ENCODE measurements around the gene IKZF2. TPM values are rescaled to one million over a fixed set of nuclear protein-coding genes. Genes with fewer than 3 reads are reported as not detected.

The IKZF2 gene
- total RNA-seq: 0.86 and 1.8 TPM in 2 replicates

DNA sequence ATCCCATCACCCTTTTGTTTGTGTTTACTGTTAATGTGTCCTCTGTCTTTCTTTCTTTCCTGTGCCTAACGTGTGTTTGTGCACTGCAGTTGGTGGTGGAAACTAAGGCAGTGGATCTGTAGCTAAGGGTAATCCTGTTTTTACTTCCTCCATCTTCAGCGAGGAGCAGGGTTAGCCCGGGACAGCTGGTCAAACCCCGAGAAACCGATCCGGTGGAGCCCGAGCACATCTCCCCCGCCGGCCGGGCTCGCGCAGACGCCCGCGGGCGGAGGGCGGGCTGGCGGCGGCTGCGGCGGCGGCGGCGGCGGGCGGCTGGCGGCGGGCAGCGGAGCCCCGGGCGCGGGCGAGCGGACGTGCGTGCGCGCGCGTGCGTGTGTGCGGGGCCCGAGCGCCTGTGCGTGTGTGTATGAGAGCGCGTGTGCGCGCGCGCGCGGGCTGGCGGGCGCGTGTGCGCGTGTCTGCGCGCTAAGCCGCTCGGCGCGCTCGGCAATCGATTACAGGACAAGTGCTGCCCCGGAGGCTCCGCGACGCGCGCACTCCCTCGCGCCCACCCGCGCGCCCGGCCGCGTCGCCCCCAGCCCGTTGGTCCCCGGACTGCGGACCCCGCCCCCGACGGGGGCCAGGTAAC is at the start of gene IKZF2:
Gene IKZF2, minus strand, starts transcription at position 176 of the 628 bp plus-strand sequence. CDS start 2,983 bp downstream, outside the sequence.
- TF ChIP-seq, protein P1, sequence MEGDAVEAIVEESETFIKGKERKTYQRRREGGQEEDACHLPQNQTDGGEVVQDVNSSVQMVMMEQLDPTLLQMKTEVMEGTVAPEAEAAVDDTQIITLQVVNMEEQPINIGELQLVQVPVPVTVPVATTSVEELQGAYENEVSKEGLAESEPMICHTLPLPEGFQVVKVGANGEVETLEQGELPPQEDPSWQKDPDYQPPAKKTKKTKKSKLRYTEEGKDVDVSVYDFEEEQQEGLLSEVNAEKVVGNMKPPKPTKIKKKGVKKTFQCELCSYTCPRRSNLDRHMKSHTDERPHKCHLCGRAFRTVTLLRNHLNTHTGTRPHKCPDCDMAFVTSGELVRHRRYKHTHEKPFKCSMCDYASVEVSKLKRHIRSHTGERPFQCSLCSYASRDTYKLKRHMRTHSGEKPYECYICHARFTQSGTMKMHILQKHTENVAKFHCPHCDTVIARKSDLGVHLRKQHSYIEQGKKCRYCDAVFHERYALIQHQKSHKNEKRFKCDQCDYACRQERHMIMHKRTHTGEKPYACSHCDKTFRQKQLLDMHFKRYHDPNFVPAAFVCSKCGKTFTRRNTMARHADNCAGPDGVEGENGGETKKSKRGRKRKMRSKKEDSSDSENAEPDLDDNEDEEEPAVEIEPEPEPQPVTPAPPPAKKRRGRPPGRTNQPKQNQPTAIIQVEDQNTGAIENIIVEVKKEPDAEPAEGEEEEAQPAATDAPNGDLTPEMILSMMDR (conservative IDR thresholded peaks at IDR 0.05; ENCODE audit: low read depth, low read length): no peak
- DNase-seq (ENCODE audit: low read depth): no peak
- H3K4me3 ChIP-seq (ENCODE audit: low read depth, low read length): peak within 1 kb of the TSS; percentile 79

- no peak overlapping the region for H3K4me3 ChIP-seq (ENCODE audit: low read depth, low read length)
- DNase-seq (ENCODE audit: low read depth): no peak
- TF ChIP-seq, protein P1 (conservative IDR thresholded peaks at IDR 0.05; ENCODE audit: low read depth, low read length): no peak
Measured at GRCh38 chr2:213199871-213200270, 48.5 kb upstream of the IKZF2 start.

DNA sequence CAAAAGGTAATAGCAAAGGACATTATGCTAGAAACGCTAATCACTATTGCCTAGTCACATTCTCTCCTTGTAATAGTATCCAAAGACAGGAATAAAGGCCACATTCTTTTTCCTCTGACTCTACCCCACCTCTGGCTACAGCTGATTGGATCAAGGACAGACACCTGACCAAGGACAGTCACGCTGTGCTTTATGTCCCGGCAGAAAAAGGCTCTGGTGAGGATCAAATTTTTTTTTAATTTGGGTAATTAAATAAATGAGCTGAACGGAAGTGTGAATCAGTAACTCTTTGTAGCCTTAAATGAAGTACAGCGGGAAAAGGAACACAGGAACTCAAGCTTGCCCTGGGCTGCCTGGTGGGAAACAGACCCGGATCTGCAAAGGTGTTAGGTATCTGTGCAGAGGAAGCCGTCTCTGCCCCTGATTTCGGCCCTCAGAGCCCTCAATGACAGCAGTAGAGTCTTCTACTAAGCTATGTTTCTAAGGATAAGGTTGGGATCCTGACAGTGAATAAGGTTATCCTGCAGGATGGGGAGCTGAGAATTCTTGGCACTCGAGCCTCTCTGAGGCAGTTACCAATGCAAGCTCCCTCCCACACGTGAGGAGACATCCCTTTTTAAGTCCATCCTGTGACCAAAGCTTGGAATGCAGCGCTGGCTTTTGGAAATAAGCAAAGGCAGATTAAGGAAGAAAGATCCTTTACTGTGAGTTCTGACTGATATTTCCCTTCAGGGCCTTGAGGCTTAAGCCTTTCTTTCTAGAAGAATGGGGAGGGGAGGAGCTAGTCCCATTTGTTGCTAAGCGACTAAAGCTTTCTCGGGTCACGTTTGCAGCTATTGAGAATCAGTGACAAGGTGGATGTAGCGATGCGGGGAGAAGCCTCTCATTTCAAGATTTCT is 37.8 kb upstream of the IKZF2 start:
- TF ChIP-seq, protein P1 (conservative IDR thresholded peaks at IDR 0.05; ENCODE audit: low read depth, low read length): no peak
- DNase-seq (ENCODE audit: low read depth): no peak
- H3K4me3 ChIP-seq (ENCODE audit: low read depth, low read length): peak overlapping the region; percentile 23

- no peak for DNase-seq (ENCODE audit: low read depth)
- no peak overlapping the region for H3K4me3 ChIP-seq (ENCODE audit: low read depth, low read length)
- TF ChIP-seq, protein P1 (conservative IDR thresholded peaks at IDR 0.05; ENCODE audit: low read depth, low read length): no peak
Measured at GRCh38 chr2:213188533-213188867, 37.1 kb upstream of the IKZF2 start.

DNA sequence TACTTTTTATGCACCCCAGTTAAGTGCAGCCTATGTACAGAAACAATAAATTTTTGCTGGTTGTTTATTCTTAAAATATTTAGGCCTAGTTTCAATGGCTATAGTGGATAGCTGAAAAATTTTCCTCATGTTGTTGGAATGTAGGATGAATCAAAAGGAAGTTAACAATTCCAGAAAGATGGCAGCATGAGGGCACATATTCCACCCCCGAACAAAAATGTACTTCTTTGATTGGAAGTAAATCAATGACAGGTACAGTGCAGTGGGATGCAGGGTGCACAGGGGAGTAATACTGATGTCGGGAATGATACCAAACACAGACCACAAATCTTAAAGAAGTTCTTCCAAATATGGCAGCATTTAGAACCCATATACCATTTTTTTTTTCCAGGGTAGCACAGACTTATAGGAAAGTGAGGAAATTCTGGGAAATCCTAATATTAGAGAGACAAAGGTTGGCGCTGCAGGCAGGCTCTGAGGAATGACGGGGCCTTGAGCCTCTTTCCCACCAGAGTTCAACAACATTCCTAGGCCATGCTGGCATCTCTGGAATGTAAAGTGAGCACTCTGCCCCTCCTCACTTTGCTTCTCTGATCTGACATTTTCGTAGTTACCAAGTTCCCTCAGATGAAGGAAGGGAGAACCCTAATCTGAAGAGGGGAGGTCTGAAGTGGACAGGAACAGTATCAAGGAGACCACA is 36.6 kb upstream of the IKZF2 start:
- no peak overlapping the region for H3K4me3 ChIP-seq (ENCODE audit: low read depth, low read length)
- peak; percentile 74 for DNase-seq (ENCODE audit: low read depth)
- TF ChIP-seq, protein P1 (conservative IDR thresholded peaks at IDR 0.05; ENCODE audit: low read depth, low read length): no peak

DNA sequence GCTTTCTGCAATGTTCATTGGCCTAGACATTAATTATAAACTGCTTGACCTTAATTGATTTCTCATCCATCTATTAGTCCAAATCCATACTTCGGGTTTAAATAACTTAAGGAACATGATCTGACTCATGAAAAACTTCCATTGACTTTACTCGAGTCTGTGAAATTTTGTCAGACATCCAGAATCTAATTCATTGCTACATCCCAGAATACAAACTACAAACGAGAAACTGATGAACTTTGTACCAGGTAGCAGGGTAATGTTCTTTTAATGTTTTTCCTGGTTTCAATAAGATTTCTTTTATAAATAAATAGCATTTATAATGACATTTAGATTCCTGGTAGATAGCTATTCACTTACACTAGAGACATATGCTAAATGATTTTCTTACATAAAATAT is 36.0 kb upstream of the IKZF2 start:
- no peak for DNase-seq (ENCODE audit: low read depth)

More for the DNA sequence above, 36.0 kb upstream of the IKZF2 start:
- H3K4me3 ChIP-seq (ENCODE audit: low read depth, low read length): no peak overlapping the region
- TF ChIP-seq, protein P1 (conservative IDR thresholded peaks at IDR 0.05; ENCODE audit: low read depth, low read length): no peak

Data from epithelial cell of proximal tubule (primary cell).